ENCODE measurements around the gene MIEN1. TPM values are rescaled to one million over a fixed set of nuclear protein-coding genes. Genes with fewer than 3 reads are reported as not detected.
A peak's percentile ranks its signal among the peaks of the same experiment; 100 is the strongest.

Gene MIEN1
- total RNA-seq, 1 donor from 2014 or later: 52.7 TPM

DNA sequence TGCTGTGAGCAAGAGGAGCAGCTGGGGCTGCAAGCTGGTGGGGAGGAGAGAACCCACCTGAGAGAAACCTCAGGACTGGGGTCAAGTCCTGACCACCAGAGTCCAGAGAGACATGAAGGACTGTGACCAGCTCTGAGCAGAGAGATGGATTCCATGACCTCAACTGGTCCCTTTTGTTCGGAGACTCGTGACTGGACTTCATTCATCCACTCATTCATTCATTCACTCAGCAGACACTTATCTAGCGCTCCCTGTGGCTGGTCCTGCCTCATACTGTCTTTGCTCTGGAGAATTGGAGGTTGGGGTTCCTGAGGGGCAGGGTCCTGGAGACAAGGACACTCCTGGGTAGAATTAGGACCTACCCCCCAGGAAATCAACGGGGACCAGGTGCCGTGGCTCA is 26.4 kb downstream of the MIEN1 start:
- no peaks in the 10 kb centered on the region for H3K27me3 Mint-ChIP-seq (ENCODE audit: unreplicated experiment)
- TF ChIP-seq, protein P1, sequence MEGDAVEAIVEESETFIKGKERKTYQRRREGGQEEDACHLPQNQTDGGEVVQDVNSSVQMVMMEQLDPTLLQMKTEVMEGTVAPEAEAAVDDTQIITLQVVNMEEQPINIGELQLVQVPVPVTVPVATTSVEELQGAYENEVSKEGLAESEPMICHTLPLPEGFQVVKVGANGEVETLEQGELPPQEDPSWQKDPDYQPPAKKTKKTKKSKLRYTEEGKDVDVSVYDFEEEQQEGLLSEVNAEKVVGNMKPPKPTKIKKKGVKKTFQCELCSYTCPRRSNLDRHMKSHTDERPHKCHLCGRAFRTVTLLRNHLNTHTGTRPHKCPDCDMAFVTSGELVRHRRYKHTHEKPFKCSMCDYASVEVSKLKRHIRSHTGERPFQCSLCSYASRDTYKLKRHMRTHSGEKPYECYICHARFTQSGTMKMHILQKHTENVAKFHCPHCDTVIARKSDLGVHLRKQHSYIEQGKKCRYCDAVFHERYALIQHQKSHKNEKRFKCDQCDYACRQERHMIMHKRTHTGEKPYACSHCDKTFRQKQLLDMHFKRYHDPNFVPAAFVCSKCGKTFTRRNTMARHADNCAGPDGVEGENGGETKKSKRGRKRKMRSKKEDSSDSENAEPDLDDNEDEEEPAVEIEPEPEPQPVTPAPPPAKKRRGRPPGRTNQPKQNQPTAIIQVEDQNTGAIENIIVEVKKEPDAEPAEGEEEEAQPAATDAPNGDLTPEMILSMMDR (IDR thresholded peaks at IDR 0.05): no peak
- H3K36me3 Mint-ChIP-seq (ENCODE audit: unreplicated experiment): no peaks in the 10 kb centered on the region
- no peak overlapping the region for H3K4me3 Mint-ChIP-seq (ENCODE audit: unreplicated experiment)
- H3K27ac Mint-ChIP-seq (ENCODE audit: unreplicated experiment): no peak overlapping the region
- peaks cover 32% of the 10 kb centered on the region for H3K4me1 Mint-ChIP-seq (ENCODE audit: unreplicated experiment)
- DNase-seq (ENCODE audit: extremely low spot score, unreplicated experiment): no peak
- no peaks in the 10 kb centered on the region for H3K9me3 Mint-ChIP-seq (ENCODE audit: unreplicated experiment)

DNA sequence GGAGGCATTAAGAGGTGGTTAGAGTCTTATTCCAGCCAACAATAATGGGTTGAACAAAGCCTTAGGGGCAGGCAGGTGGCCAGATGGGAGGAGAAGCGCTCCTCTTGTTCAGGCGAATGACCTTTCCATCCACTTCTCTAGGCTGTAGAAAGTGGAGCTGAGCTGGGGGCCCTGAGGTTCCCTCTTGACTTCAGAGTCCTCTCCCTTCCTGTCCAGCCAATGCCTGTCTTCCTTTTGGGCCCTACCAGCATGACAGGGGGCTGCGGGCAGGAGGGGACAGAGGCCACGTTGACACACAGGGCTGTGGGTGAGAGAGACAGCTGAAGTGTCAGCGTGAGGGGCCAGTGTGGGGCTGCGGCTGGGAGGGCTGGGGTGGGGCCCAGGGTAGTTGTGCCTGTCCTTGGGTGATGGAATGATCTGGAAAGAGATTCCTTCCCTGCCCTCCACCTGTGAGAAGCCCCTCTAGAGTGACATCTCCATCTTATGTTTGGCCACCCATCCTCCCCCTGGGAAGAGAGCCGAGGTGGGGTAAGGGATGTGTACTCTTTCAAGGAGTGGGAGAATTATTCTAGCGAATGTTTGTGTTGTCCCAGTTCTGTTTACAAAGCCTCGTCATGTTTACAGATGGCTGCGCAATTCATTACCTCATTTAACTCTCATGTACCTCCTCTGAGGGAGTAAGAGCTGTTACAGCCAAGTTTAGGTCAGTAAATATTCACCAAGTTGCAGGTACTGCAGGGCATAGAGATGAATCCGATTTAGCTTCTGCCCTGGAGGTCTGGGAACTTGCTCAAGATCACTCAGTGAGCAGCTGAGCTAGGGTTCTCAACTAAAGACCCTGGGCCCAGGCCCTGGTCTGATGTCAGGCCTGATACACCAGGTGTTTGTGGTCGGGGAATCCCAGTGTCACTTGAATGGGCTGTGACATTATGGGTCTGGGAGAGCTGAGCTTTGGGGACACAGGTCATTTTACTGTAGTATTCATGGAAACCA is 27.1 kb downstream of the MIEN1 start:
- Mint-ChIP-seq H3K27me3 (ENCODE audit: unreplicated experiment) (no peaks in the 10 kb centered on the region), H3K9me3 (ENCODE audit: unreplicated experiment) (no peaks in the 10 kb centered on the region), H3K4me3 (ENCODE audit: unreplicated experiment) (no peak overlapping the region), H3K27ac (ENCODE audit: unreplicated experiment) (no peak overlapping the region), H3K36me3 (ENCODE audit: unreplicated experiment) (no peaks in the 10 kb centered on the region), H3K4me1 (ENCODE audit: unreplicated experiment) (peaks cover 34% of the 10 kb centered on the region)
- TF ChIP-seq, protein P1 (IDR thresholded peaks at IDR 0.05): no peak
- no peak for DNase-seq (ENCODE audit: extremely low spot score, unreplicated experiment)

DNA sequence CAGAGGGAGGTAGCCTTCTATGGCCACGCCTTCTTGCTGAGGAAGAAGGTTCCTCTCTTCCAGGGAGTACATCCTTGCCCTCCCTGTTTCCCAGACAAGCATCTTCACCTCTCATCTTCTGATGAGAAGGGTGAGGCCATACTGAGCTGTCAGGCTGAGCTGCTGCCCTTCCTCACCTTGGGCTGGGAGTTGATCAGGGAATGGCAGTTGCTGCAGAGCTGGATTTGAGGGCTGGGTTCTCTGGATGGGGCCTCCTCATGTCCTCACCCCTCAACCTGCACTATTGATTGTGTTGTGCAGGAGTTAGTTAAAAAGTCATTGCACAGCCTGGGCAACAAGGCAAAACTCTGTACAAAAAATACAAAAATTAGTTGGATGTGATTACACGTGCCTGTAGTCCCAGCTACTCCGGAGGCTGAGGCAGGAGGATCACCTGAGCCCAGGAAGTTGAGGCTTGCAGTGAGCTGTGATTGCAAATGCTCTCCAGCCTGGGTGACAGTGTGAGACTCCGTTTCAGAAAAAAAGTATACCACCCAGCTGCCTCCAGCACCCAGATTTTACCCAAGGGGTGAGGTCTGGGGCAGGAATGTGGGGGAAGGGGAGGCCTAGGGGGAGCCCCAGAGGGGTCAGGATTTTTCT is 28.4 kb downstream of the MIEN1 start:
- Mint-ChIP-seq H3K4me1 (ENCODE audit: unreplicated experiment) (peaks cover 34% of the 10 kb centered on the region), H3K36me3 (ENCODE audit: unreplicated experiment) (no peaks in the 10 kb centered on the region), H3K27ac (ENCODE audit: unreplicated experiment) (peak overlapping the region; percentile 40), H3K27me3 (ENCODE audit: unreplicated experiment) (no peaks in the 10 kb centered on the region), H3K9me3 (ENCODE audit: unreplicated experiment) (no peaks in the 10 kb centered on the region), H3K4me3 (ENCODE audit: unreplicated experiment) (peak overlapping the region; percentile 78)
- TF ChIP-seq, protein P1 (IDR thresholded peaks at IDR 0.05): no peak
- DNase-seq (ENCODE audit: extremely low spot score, unreplicated experiment): no peak

DNA sequence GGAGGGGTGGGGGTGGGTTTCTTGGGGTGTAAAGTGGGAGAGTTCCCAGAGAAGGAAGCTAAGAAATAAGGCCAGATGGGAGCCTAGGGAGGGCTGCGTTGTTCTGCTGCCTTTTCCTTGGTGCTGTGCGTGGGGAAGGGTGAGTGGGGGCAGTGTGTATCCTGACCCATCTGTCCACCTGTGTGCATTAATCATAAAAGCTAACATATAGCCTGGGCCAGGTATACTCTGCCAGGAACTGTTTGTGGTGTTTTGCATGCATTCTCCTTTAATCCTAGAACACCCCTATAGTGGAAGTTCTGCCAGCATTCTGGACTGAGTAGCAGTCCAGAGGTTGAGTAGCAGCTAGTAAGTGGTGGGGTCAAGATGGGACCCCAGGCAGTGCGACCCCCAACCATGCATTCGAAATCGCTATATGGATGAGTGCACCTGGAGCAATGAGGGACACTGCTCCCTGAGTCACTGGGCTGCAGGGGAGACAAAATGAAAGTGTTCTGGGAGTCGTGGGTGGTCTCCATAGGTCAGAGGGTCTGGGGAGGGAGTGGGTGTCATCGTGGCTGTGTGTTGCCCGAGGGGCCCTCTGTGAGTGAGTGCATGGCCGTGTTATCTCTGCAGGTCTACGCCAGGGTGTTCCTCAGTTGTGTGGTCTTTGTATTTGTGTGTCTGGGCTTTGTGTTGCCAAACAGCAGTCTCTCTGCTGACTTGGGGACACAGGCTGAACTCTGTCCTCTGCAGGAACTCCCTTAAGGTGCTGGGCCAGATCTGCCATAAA is 29.1 kb downstream of the MIEN1 start:
- peak overlapping the region; percentile 78 for H3K4me3 Mint-ChIP-seq (ENCODE audit: unreplicated experiment)
- H3K27me3 Mint-ChIP-seq (ENCODE audit: unreplicated experiment): no peaks in the 10 kb centered on the region
- H3K36me3 Mint-ChIP-seq (ENCODE audit: unreplicated experiment): no peaks in the 10 kb centered on the region
- TF ChIP-seq, protein P1 (IDR thresholded peaks at IDR 0.05): no peak
- no peak for DNase-seq (ENCODE audit: extremely low spot score, unreplicated experiment)
- peaks cover 34% of the 10 kb centered on the region for H3K4me1 Mint-ChIP-seq (ENCODE audit: unreplicated experiment)
- no peaks in the 10 kb centered on the region for H3K9me3 Mint-ChIP-seq (ENCODE audit: unreplicated experiment)
- peak overlapping the region; percentile 40 for H3K27ac Mint-ChIP-seq (ENCODE audit: unreplicated experiment)
